Measurements from ENCODE around the gene PDE2A. TPM values are rescaled to one million over a fixed set of nuclear protein-coding genes. Genes with fewer than 3 reads are reported as not detected.

The PDE2A gene
- total RNA-seq, 2 experiments from 2014 or later = 0.83 TPM; not detected in 1

- Mint-ChIP-seq H3K27me3 (peaks cover 28% of the 10 kb centered on the region), H3K27ac (no peak overlapping the region), H3K4me3 (no peak overlapping the region), H3K36me3 (no peaks in the 10 kb centered on the region), H3K9me3 (no peaks in the 10 kb centered on the region), H3K4me1 (peaks cover 27% of the 10 kb centered on the region)
- ATAC-seq (ENCODE audit: low read depth) (no peak), DNase-seq (no peak)
- POLR2A ChIA-PET = no interaction called here
These were observed 79.5 kb downstream of the PDE2A start for GRCh38 chr11:72594493-72595291.

DNA sequence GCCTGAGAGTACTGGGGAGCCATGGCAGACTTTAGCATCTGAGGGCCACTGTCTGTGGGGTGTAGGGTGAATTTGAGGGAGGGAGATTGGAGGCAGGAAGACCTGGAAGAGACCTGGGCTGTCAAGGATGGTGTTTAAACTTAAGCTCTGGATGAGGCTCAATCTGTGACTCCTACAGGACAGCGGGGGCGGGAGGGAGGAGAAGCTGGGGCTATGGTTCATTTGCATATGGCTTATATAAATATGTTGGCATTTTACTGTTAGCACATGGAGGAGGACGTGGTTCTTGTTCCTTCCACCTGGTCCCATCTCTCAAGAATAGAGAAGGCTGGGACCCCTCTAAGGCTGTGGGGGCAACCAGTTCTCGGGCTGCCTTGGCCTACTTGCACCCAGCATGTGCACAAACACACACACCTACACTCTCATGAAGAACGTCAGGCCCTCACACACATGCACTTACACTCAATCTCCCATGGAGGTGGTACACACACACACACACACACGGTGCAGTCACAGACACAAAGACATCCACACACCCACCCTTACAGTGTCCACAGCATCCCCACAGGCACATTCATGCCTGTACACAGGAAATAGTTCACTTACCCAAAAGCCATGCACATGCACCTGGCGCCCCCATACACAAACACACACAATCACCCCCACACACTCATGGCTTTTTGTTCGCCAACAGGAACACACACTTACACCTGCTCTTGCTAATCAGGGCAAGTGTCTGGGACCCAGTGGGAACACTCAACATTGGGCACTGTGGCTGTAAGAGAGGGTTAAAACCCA lies 81.3 kb downstream of the PDE2A start:
- H3K4me3 Mint-ChIP-seq = no peak overlapping the region
- peak overlapping the region; percentile 35 for H3K27ac Mint-ChIP-seq
- no peak for DNase-seq
- no peak for ATAC-seq (ENCODE audit: low read depth)
- peaks cover 28% of the 10 kb centered on the region for H3K4me1 Mint-ChIP-seq
- H3K9me3 Mint-ChIP-seq = no peaks in the 10 kb centered on the region
- H3K36me3 Mint-ChIP-seq = no peaks in the 10 kb centered on the region
- H3K27me3 Mint-ChIP-seq = peaks cover 31% of the 10 kb centered on the region
- POLR2A ChIA-PET = interaction anchor here (1.6 kb wide), 2 partner anchors 15 to 77 kb away, joined by 3 to 5 read pairs; no protein-coding TSS in a partner anchor

GRCh38 chr11:72591785-72592502 lies 82.3 kb downstream of the PDE2A start:
- H3K27me3 Mint-ChIP-seq = peaks cover 38% of the 10 kb centered on the region
- no peaks in the 10 kb centered on the region for H3K36me3 Mint-ChIP-seq
- peak overlapping the region; percentile 20 for H3K4me3 Mint-ChIP-seq
- POLR2A ChIA-PET = interaction anchor here (1.6 kb wide), 2 partner anchors 16 to 78 kb away, joined by 3 to 5 read pairs; no protein-coding TSS in a partner anchor
- H3K27ac Mint-ChIP-seq = peak overlapping the region; percentile 35
- peak; percentile 61 for DNase-seq
- no peaks in the 10 kb centered on the region for H3K9me3 Mint-ChIP-seq
- peak; percentile 92 for ATAC-seq (ENCODE audit: low read depth)
- peaks cover 28% of the 10 kb centered on the region for H3K4me1 Mint-ChIP-seq

DNA sequence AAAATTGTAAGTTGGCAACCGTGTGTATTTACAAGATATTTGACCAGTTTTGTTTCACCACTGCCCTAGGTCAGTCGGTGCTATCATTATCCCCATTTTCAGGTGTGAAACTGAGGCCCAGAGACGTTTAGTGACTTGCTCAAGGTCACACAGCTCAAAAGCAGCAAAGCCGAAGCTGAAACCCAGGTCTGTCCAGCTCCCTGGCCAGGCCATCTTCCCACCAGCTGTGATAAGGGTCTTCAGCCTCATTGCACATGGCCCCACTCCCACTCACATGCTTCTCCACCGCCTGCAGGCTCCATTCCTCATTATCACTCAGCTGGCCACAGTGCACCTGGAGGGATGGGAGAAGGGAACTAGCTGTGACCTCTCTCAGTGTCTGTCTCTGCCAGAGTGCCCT lies 83.2 kb downstream of the PDE2A start:
- Mint-ChIP-seq H3K36me3 (no peaks in the 10 kb centered on the region), H3K4me3 (no peak overlapping the region), H3K4me1 (peaks cover 26% of the 10 kb centered on the region), H3K27me3 (peaks cover 41% of the 10 kb centered on the region), H3K9me3 (no peaks in the 10 kb centered on the region), H3K27ac (no peak overlapping the region)
- DNase-seq = no peak
- POLR2A ChIA-PET = interaction anchor here (1.6 kb wide), 1 partner anchor 17 kb away, joined by 5 read pairs; no protein-coding TSS in a partner anchor
- ATAC-seq (ENCODE audit: low read depth) = no peak

GRCh38 chr11:72589802-72590761 lies 84.1 kb downstream of the PDE2A start:
- peak overlapping the region; percentile 68 for H3K4me3 Mint-ChIP-seq
- no peaks in the 10 kb centered on the region for H3K9me3 Mint-ChIP-seq
- no peaks in the 10 kb centered on the region for H3K36me3 Mint-ChIP-seq
- POLR2A ChIA-PET = interaction anchor here (1.3 kb wide), 1 partner anchor 52 kb away, joined by 5 read pairs; no protein-coding TSS in a partner anchor
- peaks cover 41% of the 10 kb centered on the region for H3K27me3 Mint-ChIP-seq
- ATAC-seq (ENCODE audit: low read depth) = no peak
- no peak overlapping the region for H3K27ac Mint-ChIP-seq
- peak; percentile 71 for DNase-seq
- peaks cover 33% of the 10 kb centered on the region for H3K4me1 Mint-ChIP-seq

GRCh38 chr11:72588421-72589410 lies 85.5 kb downstream of the PDE2A start:
- no peak overlapping the region for H3K27ac Mint-ChIP-seq
- H3K27me3 Mint-ChIP-seq = peaks cover 42% of the 10 kb centered on the region
- peaks cover 38% of the 10 kb centered on the region for H3K4me1 Mint-ChIP-seq
- DNase-seq (no peak), ATAC-seq (ENCODE audit: low read depth) (no peak)
- H3K9me3 Mint-ChIP-seq = no peaks in the 10 kb centered on the region
- no peak overlapping the region for H3K4me3 Mint-ChIP-seq
- POLR2A ChIA-PET = no interaction called here
- no peaks in the 10 kb centered on the region for H3K36me3 Mint-ChIP-seq

GRCh38 chr11:72587696-72588095 lies 86.5 kb downstream of the PDE2A start:
- POLR2A ChIA-PET = no interaction called here

GRCh38 chr11:72586321-72587090 lies 87.7 kb downstream of the PDE2A start:
- Mint-ChIP-seq H3K9me3 (no peaks in the 10 kb centered on the region), H3K27me3 (peaks cover 38% of the 10 kb centered on the region), H3K36me3 (no peaks in the 10 kb centered on the region), H3K27ac (no peak overlapping the region), H3K4me3 (no peak overlapping the region), H3K4me1 (peaks cover 25% of the 10 kb centered on the region)
- ATAC-seq (ENCODE audit: low read depth) (no peak), DNase-seq (no peak)
- POLR2A ChIA-PET = interaction anchor here (1.6 kb wide), 1 partner anchor 58 kb away, joined by 7 read pairs; no protein-coding TSS in a partner anchor

More at GRCh38 chr11:72587696-72588095, 86.5 kb downstream of the PDE2A start:
- no peak for DNase-seq
- peaks cover 47% of the 10 kb centered on the region for H3K27me3 Mint-ChIP-seq
- H3K9me3 Mint-ChIP-seq = no peaks in the 10 kb centered on the region
- no peak for ATAC-seq (ENCODE audit: low read depth)
- H3K27ac Mint-ChIP-seq = no peak overlapping the region
- no peaks in the 10 kb centered on the region for H3K36me3 Mint-ChIP-seq
- H3K4me3 Mint-ChIP-seq = no peak overlapping the region
- H3K4me1 Mint-ChIP-seq = peaks cover 35% of the 10 kb centered on the region

DNA sequence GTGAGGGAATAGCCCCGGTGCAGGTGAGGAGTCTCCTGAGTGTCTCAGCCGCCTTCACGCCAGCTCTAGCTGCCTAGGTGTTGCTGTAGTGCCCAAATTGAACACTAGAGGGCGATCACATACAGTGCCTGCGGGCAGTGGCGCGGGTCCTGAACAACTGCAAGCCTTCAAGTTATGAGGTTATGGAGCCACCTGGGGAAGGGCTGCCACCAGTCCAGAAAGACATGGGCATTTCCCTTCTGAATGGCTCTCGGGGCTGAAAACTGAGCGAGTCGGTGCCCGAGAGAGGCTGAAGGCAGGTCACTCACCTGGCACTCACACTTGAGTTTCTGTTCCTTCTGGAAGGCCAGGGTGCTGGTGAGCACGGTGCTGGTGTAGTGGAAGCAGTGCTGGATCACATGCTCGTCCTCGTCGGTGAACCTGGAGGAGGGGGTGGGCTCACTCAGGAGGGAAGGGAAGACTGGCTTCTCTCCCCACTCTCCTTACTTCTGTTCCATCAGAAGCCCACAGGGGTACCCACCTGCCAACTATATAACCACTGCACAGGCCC lies 88.4 kb downstream of the PDE2A start:
- peak overlapping the region; percentile 9 for H3K4me3 Mint-ChIP-seq
- POLR2A ChIA-PET = interaction anchor here (1.6 kb wide), 1 partner anchor 59 kb away, joined by 7 read pairs; no protein-coding TSS in a partner anchor
- H3K36me3 Mint-ChIP-seq = no peaks in the 10 kb centered on the region

GRCh38 chr11:72584939-72585597 lies 89.2 kb downstream of the PDE2A start:
- Mint-ChIP-seq H3K36me3 (no peaks in the 10 kb centered on the region), H3K4me3 (peak overlapping the region; percentile 68), H3K27ac (no peak overlapping the region), H3K4me1 (peaks cover 17% of the 10 kb centered on the region), H3K27me3 (peaks cover 30% of the 10 kb centered on the region), H3K9me3 (no peaks in the 10 kb centered on the region)
- DNase-seq (no peak), ATAC-seq (ENCODE audit: low read depth) (no peak)
- POLR2A ChIA-PET = interaction anchor here (1.6 kb wide), 1 partner anchor 60 kb away, joined by 7 read pairs; no protein-coding TSS in a partner anchor

More for the DNA sequence above, 88.4 kb downstream of the PDE2A start:
- peak; percentile 66 for ATAC-seq (ENCODE audit: low read depth)
- H3K27me3 Mint-ChIP-seq = peaks cover 32% of the 10 kb centered on the region
- no peaks in the 10 kb centered on the region for H3K9me3 Mint-ChIP-seq
- H3K4me1 Mint-ChIP-seq = peaks cover 19% of the 10 kb centered on the region
- H3K27ac Mint-ChIP-seq = no peak overlapping the region
- DNase-seq = peak; percentile 57
